Measurements from ENCODE around the gene FAM118A.

FAM118A gene

GRCh38 chr22:45317551-45318167 is 7.9 kb downstream of the FAM118A start:
- H3K4me2 ChIP-seq (ENCODE audit: insufficient read depth, low read length): peak overlapping the region; percentile 56
- TF ChIP-seq EZH2 (IDR thresholded peaks at IDR 0.05; ENCODE audit: borderline replicate concordance, low read depth, low read length, severe bottlenecking) (no peak), CTCF (IDR thresholded peaks at IDR 0.05; ENCODE audit: borderline replicate concordance, extremely low read depth, low read length, poor library complexity, severe bottlenecking) (no peak)
- no peak overlapping the region for H3K9ac ChIP-seq (ENCODE audit: low read depth, low read length)
- H3K36me3 ChIP-seq (ENCODE audit: insufficient read depth, low read length): peaks cover 4% of the 10 kb centered on the region
- peaks cover 38% of the 10 kb centered on the region for H4K20me1 ChIP-seq (ENCODE audit: insufficient read depth, low read length)
- H3K79me2 ChIP-seq (ENCODE audit: insufficient read depth, low read length): peaks cover 71% of the 10 kb centered on the region
- DNase-seq (no peak), ATAC-seq (ENCODE audit: insufficient read depth, low read depth) (no peak)
- H2AFZ ChIP-seq (ENCODE audit: low read depth, low read length): no peak overlapping the region
- peaks cover 24% of the 10 kb centered on the region for H3K4me1 ChIP-seq (ENCODE audit: insufficient read depth, low read length)
- H3K27me3 ChIP-seq (ENCODE audit: insufficient read depth, low read length, poor library complexity): no peaks in the 10 kb centered on the region
- H3K4me3 ChIP-seq (ENCODE audit: low read depth in 1 of 2, low read length in 2 of 2): no peak overlapping the region
- H3K27ac ChIP-seq (ENCODE audit: low read length): peak overlapping the region; percentile 62
- H3K9me3 ChIP-seq (ENCODE audit: insufficient read depth, low read length, severe bottlenecking): no peaks in the 10 kb centered on the region

- H3K36me3 ChIP-seq (ENCODE audit: insufficient read depth, low read length): peaks cover 9% of the 10 kb centered on the region
- no peak for TF ChIP-seq EZH2 (IDR thresholded peaks at IDR 0.05; ENCODE audit: borderline replicate concordance, low read depth, low read length, severe bottlenecking)
- TF ChIP-seq CTCF (IDR thresholded peaks at IDR 0.05; ENCODE audit: borderline replicate concordance, extremely low read depth, low read length, poor library complexity, severe bottlenecking): no peak
- DNase-seq: peak; percentile 74
- H3K27ac ChIP-seq (ENCODE audit: low read length): peak overlapping the region; percentile 62
- H3K4me1 ChIP-seq (ENCODE audit: insufficient read depth, low read length): peaks cover 24% of the 10 kb centered on the region
- H3K9me3 ChIP-seq (ENCODE audit: insufficient read depth, low read length, severe bottlenecking): no peaks in the 10 kb centered on the region
- H3K79me2 ChIP-seq (ENCODE audit: insufficient read depth, low read length): peaks cover 66% of the 10 kb centered on the region
- H3K4me3 ChIP-seq (ENCODE audit: low read depth in 1 of 2, low read length in 2 of 2): peak overlapping the region in 1 of 2 experiments; percentile 39; a peak in 2 of 4 replicates
- peak overlapping the region; percentile 32; the same call in 1 of the 2 replicates for H3K9ac ChIP-seq (ENCODE audit: low read depth, low read length)
- H4K20me1 ChIP-seq (ENCODE audit: insufficient read depth, low read length): peaks cover 38% of the 10 kb centered on the region
- ATAC-seq (ENCODE audit: insufficient read depth, low read depth): peak; percentile 90
- H3K27me3 ChIP-seq (ENCODE audit: insufficient read depth, low read length, poor library complexity): no peaks in the 10 kb centered on the region
- H2AFZ ChIP-seq (ENCODE audit: low read depth, low read length): peak overlapping the region; percentile 50
- H3K4me2 ChIP-seq (ENCODE audit: insufficient read depth, low read length): peak overlapping the region; percentile 56
Measured at GRCh38 chr22:45318168-45318557, 8.4 kb downstream of the FAM118A start.

GRCh38 chr22:45318558-45319323 is 9.0 kb downstream of the FAM118A start:
- H3K27ac ChIP-seq (ENCODE audit: low read length): peak overlapping the region; percentile 62
- DNase-seq: peak; percentile 24

More at GRCh38 chr22:45318558-45319323, 9.0 kb downstream of the FAM118A start:
- peak overlapping the region; percentile 56 for H3K4me2 ChIP-seq (ENCODE audit: insufficient read depth, low read length)
- peaks cover 15% of the 10 kb centered on the region for H3K36me3 ChIP-seq (ENCODE audit: insufficient read depth, low read length)
- ATAC-seq (ENCODE audit: insufficient read depth, low read depth): peak; percentile 64
- TF ChIP-seq EZH2 (IDR thresholded peaks at IDR 0.05; ENCODE audit: borderline replicate concordance, low read depth, low read length, severe bottlenecking): no peak
- no peak for TF ChIP-seq CTCF (IDR thresholded peaks at IDR 0.05; ENCODE audit: borderline replicate concordance, extremely low read depth, low read length, poor library complexity, severe bottlenecking)
- peak overlapping the region; percentile 32 for H3K9ac ChIP-seq (ENCODE audit: low read depth, low read length)
- no peaks in the 10 kb centered on the region for H3K9me3 ChIP-seq (ENCODE audit: insufficient read depth, low read length, severe bottlenecking)
- peaks cover 38% of the 10 kb centered on the region for H4K20me1 ChIP-seq (ENCODE audit: insufficient read depth, low read length)
- peaks cover 24% of the 10 kb centered on the region for H3K4me1 ChIP-seq (ENCODE audit: insufficient read depth, low read length)
- peak overlapping the region in 1 of 2 experiments; percentile 39; a peak in 2 of 4 replicates for H3K4me3 ChIP-seq (ENCODE audit: low read depth in 1 of 2, low read length in 2 of 2)
- no peaks in the 10 kb centered on the region for H3K27me3 ChIP-seq (ENCODE audit: insufficient read depth, low read length, poor library complexity)
- H2AFZ ChIP-seq (ENCODE audit: low read depth, low read length): peak overlapping the region; percentile 50
- H3K79me2 ChIP-seq (ENCODE audit: insufficient read depth, low read length): peaks cover 66% of the 10 kb centered on the region

All from DND-41 (cell line).